Suprapubic skin (tissue), 3 donors: ENCODE data around the gene HS3ST6.

Experiments
- CTCF ChIP-seq, 2 donors: fragments of 200-600 bp in 1 of 2; fragments of 450-650 bp in 1 of 2; sonication (generic) in 1 of 2; IDR thresholded peaks; one replicate each; pipeline ENCODE4 v1.5.1; 2016 to 2019; ENCODE audit warnings: antibody characterized with exemption in 2 of 2, mild to moderate bottlenecking in 1 of 2, moderate library complexity in 1 of 2
- POLR2A ChIP-seq, 2 donors: fragments of 450-650 bp; IDR thresholded peaks; one replicate each; pipeline ENCODE4 v1.6.1; 2017; ENCODE audit warnings: antibody characterized with exemption in 2 of 2, mild to moderate bottlenecking in 2 of 2, moderate library complexity in 2 of 2

- TF ChIP-seq POLR2A (IDR thresholded peaks at IDR 0.05) (no peak), CTCF (IDR thresholded peaks at IDR 0.05) (no peak)
Observed at GRCh38 chr16:1879477-1879876, 38.7 kb downstream of the HS3ST6 start.
